ENCODE measurements around the gene WBP2NL.
A peak's percentile ranks its signal among the peaks of the same experiment; 100 is the strongest.

DNA sequence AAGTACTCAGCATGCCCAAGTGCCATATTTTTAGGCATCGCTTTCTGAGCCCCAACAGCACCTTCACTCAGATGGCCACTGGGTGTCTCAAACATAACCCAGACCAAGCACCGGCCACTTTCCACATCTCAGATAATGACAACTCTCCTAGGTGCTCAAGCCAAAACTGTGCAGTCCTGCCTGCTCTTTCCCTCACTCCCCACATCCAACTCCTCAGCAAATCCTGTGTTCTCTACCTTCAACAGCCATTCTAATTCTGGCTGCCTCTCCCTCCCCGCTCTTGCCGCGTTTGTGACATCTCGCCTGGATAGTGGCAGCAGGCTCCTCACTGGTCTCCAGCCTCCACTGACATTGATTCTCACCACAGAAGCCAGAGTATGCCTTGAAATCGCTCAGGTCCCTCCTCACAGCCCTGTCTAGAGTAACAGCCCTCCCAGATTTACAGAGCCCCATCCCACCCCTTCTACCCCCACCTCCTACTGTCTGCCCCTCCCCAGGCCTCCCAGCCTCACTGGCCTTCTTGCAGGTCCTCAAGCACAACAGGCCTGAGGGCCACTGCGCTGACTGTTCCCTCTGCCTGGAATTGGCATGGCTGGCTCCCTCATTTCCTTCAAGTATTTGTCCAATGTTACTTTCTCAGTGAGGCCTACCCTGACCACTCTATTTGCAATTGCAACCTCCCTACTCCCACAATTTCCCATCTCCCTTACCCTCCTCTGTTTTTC is 74.2 kb downstream of the WBP2NL start:
- TF ChIP-seq, protein P1, sequence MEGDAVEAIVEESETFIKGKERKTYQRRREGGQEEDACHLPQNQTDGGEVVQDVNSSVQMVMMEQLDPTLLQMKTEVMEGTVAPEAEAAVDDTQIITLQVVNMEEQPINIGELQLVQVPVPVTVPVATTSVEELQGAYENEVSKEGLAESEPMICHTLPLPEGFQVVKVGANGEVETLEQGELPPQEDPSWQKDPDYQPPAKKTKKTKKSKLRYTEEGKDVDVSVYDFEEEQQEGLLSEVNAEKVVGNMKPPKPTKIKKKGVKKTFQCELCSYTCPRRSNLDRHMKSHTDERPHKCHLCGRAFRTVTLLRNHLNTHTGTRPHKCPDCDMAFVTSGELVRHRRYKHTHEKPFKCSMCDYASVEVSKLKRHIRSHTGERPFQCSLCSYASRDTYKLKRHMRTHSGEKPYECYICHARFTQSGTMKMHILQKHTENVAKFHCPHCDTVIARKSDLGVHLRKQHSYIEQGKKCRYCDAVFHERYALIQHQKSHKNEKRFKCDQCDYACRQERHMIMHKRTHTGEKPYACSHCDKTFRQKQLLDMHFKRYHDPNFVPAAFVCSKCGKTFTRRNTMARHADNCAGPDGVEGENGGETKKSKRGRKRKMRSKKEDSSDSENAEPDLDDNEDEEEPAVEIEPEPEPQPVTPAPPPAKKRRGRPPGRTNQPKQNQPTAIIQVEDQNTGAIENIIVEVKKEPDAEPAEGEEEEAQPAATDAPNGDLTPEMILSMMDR (conservative IDR thresholded peaks at IDR 0.05; ENCODE audit: low read length) = peak; percentile 45
- no peak for TF ChIP-seq EZH2phosphoT487 (IDR thresholded peaks at IDR 0.05; ENCODE audit: borderline replicate concordance, low read depth, low read length)
